Upper lobe of left lung (tissue), 4 donors: Measurements from ENCODE around the gene GPR183.

Source experiments
- CTCF ChIP-seq, 6 experiments: fragments of 450-650 bp in 4 of 6; fragments of 200-600 bp in 2 of 6; sonication (generic) in 2 of 6; IDR thresholded peaks; one replicate each; pipeline ENCODE4 v1.5.1; 2016 to 2019; ENCODE audit warnings: antibody characterized with exemption in 6 of 6
- POLR2AphosphoS5 ChIP-seq, 2 donors: sonication (generic); formaldehyde crosslinking; IDR thresholded peaks; one replicate each; pipeline ENCODE4 v1.5.1; 2017; ENCODE audit warnings: antibody characterized with exemption in 2 of 2

GRCh38 chr13:99271249-99271648 lies 36.0 kb downstream of the GPR183 start:
- TF ChIP-seq CTCF (IDR thresholded peaks at IDR 0.05) (no peak), POLR2AphosphoS5 (IDR thresholded peaks at IDR 0.05) (no peak)
